ENCODE results near the gene SBNO2. TPM values are rescaled to one million over a fixed set of nuclear protein-coding genes. Genes with fewer than 3 reads are reported as not detected.

Gene SBNO2
- total and polyA plus RNA-seq, 2 of the 4 experiments (the other 2 are of a cell fraction), result 13.4 to 40.5 TPM

DNA sequence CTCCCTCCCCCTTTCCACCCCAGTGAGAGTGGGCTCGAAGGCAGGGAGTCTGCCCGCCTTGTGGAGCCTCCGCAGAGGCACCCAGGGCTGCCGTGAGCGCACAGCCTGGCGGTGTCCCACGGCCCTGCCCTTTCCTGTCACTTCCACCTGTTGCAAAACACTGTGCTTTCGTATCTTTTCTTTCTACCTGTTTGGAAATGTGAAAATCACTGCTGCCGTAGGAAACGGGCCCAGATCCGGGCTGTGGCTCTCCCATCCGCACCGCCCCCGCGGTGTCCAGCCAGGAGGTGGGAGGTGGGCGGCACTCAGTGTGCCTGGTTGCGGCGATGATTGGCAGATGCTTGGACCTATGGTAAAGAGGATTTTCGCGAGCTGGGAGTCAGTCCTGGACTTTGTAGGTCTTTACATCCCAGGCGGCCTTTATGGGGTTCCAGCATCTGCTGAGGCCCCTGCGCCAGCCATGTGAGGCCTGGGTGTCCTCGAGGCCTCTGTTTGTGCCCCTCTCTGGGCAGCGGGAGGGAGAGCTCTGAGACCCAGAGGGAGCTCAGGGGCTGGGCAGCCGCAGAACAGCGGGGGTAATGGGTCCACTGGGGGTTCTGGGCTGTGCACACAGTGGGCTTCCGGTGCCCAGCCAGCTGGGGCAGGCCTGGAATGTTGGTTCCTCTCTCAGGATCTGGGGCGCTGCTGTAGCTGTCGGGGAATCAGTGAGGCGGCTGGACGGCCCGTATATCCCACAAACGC is 37.6 kb upstream of the SBNO2 start:
- ATAC-seq (ENCODE audit: low read depth) (no peak), DNase-seq (no peak)
- BruUV-seq (replicated peaks), result no TSS peak
- dilution Hi-C loops (cut with HindIII; ENCODE audit: low sequenced_read_pairs, unreplicated experiment), result no loop called here
- Histone ChIP-seq H4K5ac (ENCODE audit: low read depth, low read length) (no peak overlapping the region), H2AK5ac (ENCODE audit: low read depth, low read length) (no peak overlapping the region), H2AK9ac (replicated peaks; ENCODE audit: low read depth, low read length, poor library complexity) (no peak overlapping the region), H3K79me1 (ENCODE audit: low read depth in 1 of 2, low read length in 2 of 2) (peaks cover 11 to 84% of the 10 kb centered on the region in 2 experiments), H4K20me1 (ENCODE audit: insufficient read depth, low read length) (peaks cover 77% of the 10 kb centered on the region), H4K8ac (ENCODE audit: low read depth in 2 of 2, low read length in 2 of 2) (no peak overlapping the region), H2BK5ac (ENCODE audit: low read depth, low read length, poor library complexity, severe bottlenecking) (no peak overlapping the region), H3K27me3 (ENCODE audit: control insufficient read depth, insufficient read depth, low read length) (no peaks in the 10 kb centered on the region), H3K18ac (ENCODE audit: low read depth, low read length) (no peak overlapping the region), H3K23ac (ENCODE audit: low read depth, low read length) (no peak overlapping the region), H4K91ac (ENCODE audit: insufficient read depth, low read depth, low read length) (no peak overlapping the region), H3K9me1 (ENCODE audit: insufficient read depth, low read length) (peaks cover 25% of the 10 kb centered on the region), H3K36me3 (ENCODE audit: control insufficient read depth, insufficient read depth, low read length) (peaks cover 10% of the 10 kb centered on the region; the same call in 1 of the 2 replicates), H3K4me3 (ENCODE audit: insufficient read depth, low read depth, low read length) (no peak overlapping the region), H2BK15ac (ENCODE audit: low read depth, low read length) (no peak overlapping the region), H3K9ac (ENCODE audit: low read depth, low read length) (no peak overlapping the region), H3K14ac (replicated peaks; ENCODE audit: low read depth, low read length) (no peak overlapping the region), H3K27ac (ENCODE audit: insufficient read depth, low read length) (no peak overlapping the region), H3K4me1 (ENCODE audit: control insufficient read depth, insufficient read depth, low read length) (peaks cover 30% of the 10 kb centered on the region), H2BK20ac (ENCODE audit: low read depth, low read length) (no peak overlapping the region), H3K56ac (ENCODE audit: extremely low read depth, insufficient read depth, low read length) (no peak overlapping the region), H3K9me3 (ENCODE audit: control insufficient read depth, insufficient read depth, low read length) (no peaks in the 10 kb centered on the region), H3K4ac (ENCODE audit: low read depth, low read length) (no peak overlapping the region), H2BK120ac (ENCODE audit: low read depth, low read length) (no peak overlapping the region), H2AFZ (replicated peaks; ENCODE audit: low read length, poor library complexity) (no peak overlapping the region), H3K4me2 (ENCODE audit: low read depth, low read length) (no peak overlapping the region)
- ChIA-PET CTCF (no interaction called here), POLR2A (ENCODE audit: unreplicated experiment) (no interaction called here)
- whole genome bisulfite sequencing, 2 experiments (ENCODE audit: extremely low coverage in 2 of 2, insufficient read length in 1 of 2), result 96% methylated on average over 11 of the region's 33 CpGs; no CpG with 5 or more reads in 1 of the 2 experiments
- in situ Hi-C loops (cut with MboI; ENCODE audit: low sequenced_read_pairs), result no loop called here
- TF ChIP-seq, protein P1, sequence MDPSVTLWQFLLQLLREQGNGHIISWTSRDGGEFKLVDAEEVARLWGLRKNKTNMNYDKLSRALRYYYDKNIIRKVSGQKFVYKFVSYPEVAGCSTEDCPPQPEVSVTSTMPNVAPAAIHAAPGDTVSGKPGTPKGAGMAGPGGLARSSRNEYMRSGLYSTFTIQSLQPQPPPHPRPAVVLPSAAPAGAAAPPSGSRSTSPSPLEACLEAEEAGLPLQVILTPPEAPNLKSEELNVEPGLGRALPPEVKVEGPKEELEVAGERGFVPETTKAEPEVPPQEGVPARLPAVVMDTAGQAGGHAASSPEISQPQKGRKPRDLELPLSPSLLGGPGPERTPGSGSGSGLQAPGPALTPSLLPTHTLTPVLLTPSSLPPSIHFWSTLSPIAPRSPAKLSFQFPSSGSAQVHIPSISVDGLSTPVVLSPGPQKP (IDR thresholded peaks at IDR 0.05; ENCODE audit: borderline replicate concordance, low read depth, low read length), result no peak
- TF ChIP-seq FOS (IDR thresholded peaks at IDR 0.05; ENCODE audit: low read depth, low read length) (no peak), RCOR1 (IDR thresholded peaks at IDR 0.05; ENCODE audit: insufficient replicate concordance, low read length) (no peak), RFX5 (IDR thresholded peaks at IDR 0.05; ENCODE audit: low read depth, low read length) (no peak), POLR2A (IDR thresholded peaks at IDR 0.05; ENCODE audit: low read depth, low read length) (no peak), SMC3 (IDR thresholded peaks at IDR 0.05; ENCODE audit: low read depth, low read length) (no peak), BHLHE40 (IDR thresholded peaks at IDR 0.05; ENCODE audit: low read depth, low read length) (no peak), MAZ (IDR thresholded peaks at IDR 0.05; ENCODE audit: borderline replicate concordance, low read depth, low read length) (no peak), MAFK (IDR thresholded peaks at IDR 0.05; ENCODE audit: low read depth, low read length) (no peak), NFE2L2 (IDR thresholded peaks at IDR 0.05; ENCODE audit: low read depth, low read length) (no peak), MXI1 (IDR thresholded peaks at IDR 0.05; ENCODE audit: borderline replicate concordance, low read depth, low read length) (no peak)
- TF ChIP-seq, protein P2, sequence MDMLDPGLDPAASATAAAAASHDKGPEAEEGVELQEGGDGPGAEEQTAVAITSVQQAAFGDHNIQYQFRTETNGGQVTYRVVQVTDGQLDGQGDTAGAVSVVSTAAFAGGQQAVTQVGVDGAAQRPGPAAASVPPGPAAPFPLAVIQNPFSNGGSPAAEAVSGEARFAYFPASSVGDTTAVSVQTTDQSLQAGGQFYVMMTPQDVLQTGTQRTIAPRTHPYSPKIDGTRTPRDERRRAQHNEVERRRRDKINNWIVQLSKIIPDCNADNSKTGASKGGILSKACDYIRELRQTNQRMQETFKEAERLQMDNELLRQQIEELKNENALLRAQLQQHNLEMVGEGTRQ (IDR thresholded peaks at IDR 0.05; ENCODE audit: low read depth, low read length), result no peak
- intact Hi-C loops (cut with micrococcal nuclease), result no loop called here

Data from IMR-90 (cell line).